Astrocyte (in vitro differentiated cells and primary cell): ENCODE data around the gene BRF1.

Source experiments
- CTCF ChIP-seq: IDR thresholded peaks from 2 replicates; pipeline ENCODE4 v1.5.1; 2011; ENCODE audit warnings: low read depth, mild to moderate bottlenecking, inconsistent platforms, low read length, moderate library complexity; ENCODE audit not compliant: insufficient read depth
- EZH2 ChIP-seq: IDR thresholded peaks from 2 replicates; pipeline ENCODE4 v1.6.1; 2012; ENCODE audit warnings: mild to moderate bottlenecking, low read length, inconsistent platforms; ENCODE audit not compliant: insufficient read depth

DNA sequence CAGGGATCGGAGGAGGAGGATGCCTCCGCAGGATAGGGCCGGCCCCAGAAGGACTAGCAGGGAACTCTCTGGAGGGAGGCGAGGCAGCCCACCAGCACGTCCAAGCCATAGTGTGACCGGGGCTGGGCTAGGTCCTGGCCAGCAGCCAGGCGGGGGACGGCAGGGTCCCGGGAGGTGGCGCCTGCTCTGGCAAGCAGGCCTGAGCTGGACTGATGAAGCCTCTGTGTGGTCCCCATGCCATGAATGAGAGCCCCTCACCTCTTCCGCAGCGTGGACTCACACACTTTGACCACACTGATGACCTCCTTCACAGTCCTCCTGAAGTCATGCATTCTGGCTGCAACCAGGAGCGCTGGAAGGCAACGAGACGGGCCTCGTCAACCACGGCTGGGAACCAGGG, 72.2 kb downstream of the BRF1 start:
- TF ChIP-seq CTCF: no peak
- no peak for TF ChIP-seq EZH2
